GM12878 (cell line): ENCODE measurements around the gene SLC25A33. TPM values are rescaled to one million over a fixed set of nuclear protein-coding genes. Genes with fewer than 3 reads are reported as not detected.

Source experiments
- BCLAF1 ChIP-seq: fragments of 450-650 bp; IDR thresholded peaks from 2 replicates; pipeline ENCODE4 v1.6.1; 2017; ENCODE audit warnings: antibody characterized with exemption, mild to moderate bottlenecking, moderate library complexity
- BHLHE40 ChIP-seq, 2 experiments: fragments of 450-650 bp in 1 of 2; IDR thresholded peaks; 2 replicates each; pipeline ENCODE4 v1.6.1; 2011 to 2017; ENCODE audit warnings: low read depth in 2 of 2, borderline replicate concordance in 1 of 2, improper control_type of control experiment in 1 of 2, low read length in 1 of 2, mild to moderate bottlenecking in 1 of 2
- CBFB ChIP-seq: IDR thresholded peaks from 2 replicates; pipeline ENCODE4 v1.6.1; 2016; ENCODE audit warnings: antibody characterized with exemption, low read depth
- CTCF ChIP-seq, 3 experiments: IDR thresholded peaks in 2 of 3; conservative IDR thresholded peaks in 1 of 3; 2 replicates each; pipeline ENCODE4 v1.5.1; 2011; ENCODE audit warnings: low read depth in 3 of 3, low read length in 3 of 3, mild to moderate bottlenecking in 3 of 3, control low read depth in 2 of 3, moderate library complexity in 2 of 3, inconsistent platforms in 1 of 3, mixed read lengths in 1 of 3; ENCODE audit not compliant: control insufficient read depth in 2 of 3, insufficient read depth in 1 of 3; ENCODE audit errors: extremely low read depth in 1 of 3
- DPF2 ChIP-seq: fragments of 450-650 bp; IDR thresholded peaks from 2 replicates; pipeline ENCODE4 v1.6.1; 2017; ENCODE audit warnings: mild to moderate bottlenecking
- E2F4 ChIP-seq: IDR thresholded peaks from 2 replicates; pipeline ENCODE4 v1.6.1; 2012; ENCODE audit warnings: low read depth, low read length, improper control_type of control experiment
- IKZF1 ChIP-seq: fragments of 450-650 bp; conservative IDR thresholded peaks from 2 replicates; pipeline ENCODE4 v1.6.1; 2017; ENCODE audit warnings: antibody characterized with exemption, mild to moderate bottlenecking
- MAX ChIP-seq: IDR thresholded peaks from 2 replicates; pipeline ENCODE4 v1.6.1; 2012; ENCODE audit warnings: low read depth, low read length, improper control_type of control experiment
- NFYB ChIP-seq: IDR thresholded peaks from 2 replicates; pipeline ENCODE4 v1.6.1; 2011; ENCODE audit warnings: low read depth, mild to moderate bottlenecking, low read length, improper control_type of control experiment, moderate library complexity; ENCODE audit not compliant: insufficient read depth
- NR2F1 ChIP-seq: fragments of 450-650 bp; conservative IDR thresholded peaks from 2 replicates; pipeline ENCODE4 v1.6.1; 2017; ENCODE audit warnings: mild to moderate bottlenecking
- RAD21 ChIP-seq: IDR thresholded peaks from 2 replicates; pipeline ENCODE4 v1.6.1; 2011; ENCODE audit warnings: mild to moderate bottlenecking, low read depth, low read length, moderate library complexity; ENCODE audit not compliant: insufficient read depth
- RB1 ChIP-seq: fragments of 450-650 bp; formaldehyde crosslinking; IDR thresholded peaks from 2 replicates; pipeline ENCODE4 v1.6.1; 2017; ENCODE audit warnings: mild to moderate bottlenecking, borderline replicate concordance
- RUNX3 ChIP-seq: IDR thresholded peaks from 2 replicates; pipeline ENCODE4 v1.6.1; 2012; ENCODE audit warnings: low read length, inconsistent platforms
- ZNF687 ChIP-seq: fragments of 450-650 bp; IDR thresholded peaks from 2 replicates; pipeline ENCODE4 v1.6.1; 2017; ENCODE audit warnings: mild to moderate bottlenecking, moderate library complexity
- polyA plus RNA-seq, 11 experiments: library from polyadenylated mRNA; depleted of rRNA in 4 of 11; unstranded in 6 of 11; stranded (reverse) in 5 of 11; fragments of >200 nt; fragmentation: Nextera tagmentation in 4 of 11; fragmentation: Illumina TruSeq in 1 of 11; extraction: Ambion mirVana in 4 of 11; extraction: Trizol in 1 of 11; gene quantifications; 1 replicate in 1 of 11; 2 replicates in 10 of 11; pipeline versions ENCODE4 v1.2.1 to v1.2.3, GENCODE V29; 2011 to 2016; ENCODE audit warnings: inconsistent platforms in 2 of 11, missing spikeins in 2 of 11, low read depth in 1 of 11
- total RNA-seq, 4 experiments: library from RNA; depleted of rRNA in 3 of 4; stranded (reverse); fragments of >200 nt in 3 of 4; fragmentation: Illumina TruSeq in 1 of 4; extraction: Trizol in 1 of 4; gene quantifications; 2 replicates each; pipeline versions ENCODE4 v1.2.1 to v1.2.3, GENCODE V29; 2013 to 2021

The SLC25A33 gene
- total and polyA plus RNA-seq, 10 of the 15 experiments (the other 5 are each of a cell fraction or from before 2014, with no cell fraction given), result 1.7 to 11.2 (median 8.4) TPM

GRCh38 chr1:9494936-9495758 lies 44.1 kb upstream of the SLC25A33 start (continued):
- no peak for TF ChIP-seq ZNF687
- peak; percentile 36 for TF ChIP-seq RUNX3
- 0 out of 2 replicates have a peak, but pooled peaks have one; percentile 37 for TF ChIP-seq MAX
- peak; percentile 69 for TF ChIP-seq IKZF1
- peak; percentile 64 for TF ChIP-seq E2F4
- 0 out of 2 replicates have a peak, but pooled peaks have one; percentile 29 for TF ChIP-seq DPF2
- TF ChIP-seq NR2F1, result peak; percentile 72
- no peak for TF ChIP-seq CBFB
- peak; percentile 86 to 96 (median 88) for TF ChIP-seq CTCF (IDR thresholded peaks at IDR 0.05 in 2 of 3, conservative IDR thresholded peaks at IDR 0.05 in 1 of 3; ENCODE audit: control insufficient read depth in 2 of 3, extremely low read depth in 1 of 3, insufficient read depth in 1 of 3, low read depth in 3 of 3, low read length in 3 of 3)
- no peak for TF ChIP-seq NFYB
- peak in 1 of 2 experiments; percentile 42; a peak in 2 of 4 replicates for TF ChIP-seq BHLHE40 (IDR thresholded peaks at IDR 0.05; ENCODE audit: borderline replicate concordance in 1 of 2, low read depth in 2 of 2, low read length in 1 of 2)
- peak; percentile 100 for TF ChIP-seq RB1
- TF ChIP-seq BCLAF1, result no peak
- peak; percentile 73 for TF ChIP-seq RAD21
